Parathyroid adenoma (tissue), 2 donors: ENCODE measurements around the gene SLIRP.
"Not testable (repeated sequence)": the region's sequence is repeated elsewhere in the genome, so short reads cannot be mapped to it uniquely, and the experiment has no call there.

ENCODE experiments used
- H2AFZ ChIP-seq: fragments of 300-600 bp; sonication (generic); one replicate; pipeline ENCODE4 v1.7.0; 2017; ENCODE audit warnings: antibody characterized with exemption, mild to moderate bottlenecking
- H3K27ac ChIP-seq: fragments of 300-600 bp; sonication (generic); one replicate; pipeline ENCODE4 v1.7.0; 2017
- H3K27me3 ChIP-seq: fragments of 300-600 bp; sonication (generic); one replicate; pipeline ENCODE4 v1.7.0; 2017; ENCODE audit warnings: low read length; ENCODE audit not compliant: control insufficient read depth, insufficient read depth
- H3K36me3 ChIP-seq: fragments of 300-600 bp; sonication (generic); one replicate; pipeline ENCODE4 v1.7.0; 2017; ENCODE audit warnings: low read length; ENCODE audit not compliant: control insufficient read depth, insufficient read depth
- H3K4me1 ChIP-seq: fragments of 300-600 bp; sonication (generic); one replicate; pipeline ENCODE4 v1.7.0; 2017; ENCODE audit warnings: control low read depth
- H3K4me2 ChIP-seq: fragments of 300-600 bp; sonication (generic); one replicate; pipeline ENCODE4 v1.7.0; 2017; ENCODE audit warnings: low read length
- H3K4me3 ChIP-seq: fragments of 300-600 bp; sonication (generic); one replicate; pipeline ENCODE4 v1.7.0; 2017; ENCODE audit warnings: low read depth, low read length
- H3K79me2 ChIP-seq: fragments of 300-600 bp; sonication (generic); one replicate; pipeline ENCODE4 v1.7.0; 2017; ENCODE audit warnings: control low read depth
- H3K9ac ChIP-seq: fragments of 300-600 bp; sonication (generic); one replicate; pipeline ENCODE4 v1.7.0; 2017; ENCODE audit warnings: mild to moderate bottlenecking
- H3K9me3 ChIP-seq: fragments of 300-600 bp; sonication (generic); one replicate; pipeline ENCODE4 v1.7.0; 2017; ENCODE audit warnings: low read length; ENCODE audit not compliant: control insufficient read depth
- TF ChIP-seq, protein P1 (sequence below): fragments of 300-600 bp; sonication (generic); IDR thresholded peaks from one replicate; pipeline ENCODE4 v1.7.0; 2017; ENCODE audit warnings: antibody characterized with exemption, mild to moderate bottlenecking
- donor health status: primary hyperparathyroidism.

SLIRP gene

DNA sequence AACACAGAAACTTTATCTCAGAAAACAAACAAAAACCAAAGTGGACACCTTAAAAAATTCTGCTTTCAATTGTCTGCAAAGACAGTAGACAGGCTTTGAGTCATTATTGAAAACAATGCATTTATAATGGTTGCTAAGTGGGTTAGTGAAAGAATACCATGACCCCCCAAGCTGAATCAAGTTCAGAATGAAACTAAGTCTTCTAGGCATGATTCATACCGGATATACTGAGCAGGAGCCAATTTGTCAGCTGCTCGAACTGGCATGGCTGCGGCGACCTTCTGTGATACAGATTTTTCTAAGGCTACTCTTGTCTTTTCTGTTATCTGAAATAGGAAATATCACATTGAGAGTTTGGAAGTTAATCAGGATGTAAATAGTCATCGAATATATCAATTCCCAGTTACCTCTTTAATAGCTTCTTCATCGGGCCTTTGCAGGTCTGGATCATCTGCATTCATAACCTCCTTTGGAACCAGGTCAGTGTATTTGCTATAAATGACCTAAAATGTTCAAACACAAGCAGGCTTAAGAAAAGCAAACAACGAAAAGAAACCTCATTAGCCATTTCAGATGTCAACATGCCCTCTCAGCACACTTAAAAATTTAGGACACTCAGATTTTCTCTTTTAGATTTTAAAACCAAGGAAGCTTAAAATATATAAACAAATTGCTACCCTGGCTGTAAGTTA, 30.8 kb downstream of the SLIRP start:
- Histone ChIP-seq H3K4me1 (no peaks in the 10 kb centered on the region), H3K79me2 (peaks cover 18% of the 10 kb centered on the region), H2AFZ (no peak overlapping the region), H3K9ac (no peak overlapping the region), H3K27ac (no peak overlapping the region), H3K4me2 (no peak overlapping the region), H3K9me3 (no peaks in the 10 kb centered on the region), H3K27me3 (no peaks in the 10 kb centered on the region), H3K4me3 (no peak overlapping the region), H3K36me3 (peaks cover 3% of the 10 kb centered on the region)
- TF ChIP-seq, protein P1, sequence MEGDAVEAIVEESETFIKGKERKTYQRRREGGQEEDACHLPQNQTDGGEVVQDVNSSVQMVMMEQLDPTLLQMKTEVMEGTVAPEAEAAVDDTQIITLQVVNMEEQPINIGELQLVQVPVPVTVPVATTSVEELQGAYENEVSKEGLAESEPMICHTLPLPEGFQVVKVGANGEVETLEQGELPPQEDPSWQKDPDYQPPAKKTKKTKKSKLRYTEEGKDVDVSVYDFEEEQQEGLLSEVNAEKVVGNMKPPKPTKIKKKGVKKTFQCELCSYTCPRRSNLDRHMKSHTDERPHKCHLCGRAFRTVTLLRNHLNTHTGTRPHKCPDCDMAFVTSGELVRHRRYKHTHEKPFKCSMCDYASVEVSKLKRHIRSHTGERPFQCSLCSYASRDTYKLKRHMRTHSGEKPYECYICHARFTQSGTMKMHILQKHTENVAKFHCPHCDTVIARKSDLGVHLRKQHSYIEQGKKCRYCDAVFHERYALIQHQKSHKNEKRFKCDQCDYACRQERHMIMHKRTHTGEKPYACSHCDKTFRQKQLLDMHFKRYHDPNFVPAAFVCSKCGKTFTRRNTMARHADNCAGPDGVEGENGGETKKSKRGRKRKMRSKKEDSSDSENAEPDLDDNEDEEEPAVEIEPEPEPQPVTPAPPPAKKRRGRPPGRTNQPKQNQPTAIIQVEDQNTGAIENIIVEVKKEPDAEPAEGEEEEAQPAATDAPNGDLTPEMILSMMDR = no peak

DNA sequence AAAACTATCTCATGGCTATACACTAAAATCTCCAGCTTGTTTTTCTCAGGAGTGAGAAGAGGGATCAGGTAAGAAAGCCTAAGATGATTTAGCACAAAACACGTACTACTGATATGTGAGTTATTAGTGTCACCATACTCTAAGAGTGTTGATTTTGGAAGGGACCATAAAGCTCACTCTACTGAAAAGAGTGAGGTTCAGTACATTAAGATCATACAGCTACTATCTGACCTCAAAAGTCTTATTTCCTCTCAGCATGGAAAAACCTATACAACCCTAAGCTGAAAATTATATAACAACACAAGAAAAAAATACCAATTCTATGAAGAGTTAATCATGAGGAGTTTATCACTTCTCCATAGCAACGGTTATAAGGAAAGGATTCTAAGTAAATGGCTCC, 33.5 kb downstream of the SLIRP start:
- no peaks in the 10 kb centered on the region for H3K4me1 ChIP-seq
- peaks cover 3% of the 10 kb centered on the region for H3K36me3 ChIP-seq
- H3K27me3 ChIP-seq = no peaks in the 10 kb centered on the region
- no peak overlapping the region for H3K9ac ChIP-seq
- no peaks in the 10 kb centered on the region for H3K9me3 ChIP-seq
- no peak overlapping the region for H3K4me3 ChIP-seq
- H3K79me2 ChIP-seq = peaks cover 20% of the 10 kb centered on the region
- H2AFZ ChIP-seq = no peak overlapping the region
- TF ChIP-seq, protein P1 = no peak
- H3K27ac ChIP-seq = no peak overlapping the region
- H3K4me2 ChIP-seq = no peak overlapping the region

DNA sequence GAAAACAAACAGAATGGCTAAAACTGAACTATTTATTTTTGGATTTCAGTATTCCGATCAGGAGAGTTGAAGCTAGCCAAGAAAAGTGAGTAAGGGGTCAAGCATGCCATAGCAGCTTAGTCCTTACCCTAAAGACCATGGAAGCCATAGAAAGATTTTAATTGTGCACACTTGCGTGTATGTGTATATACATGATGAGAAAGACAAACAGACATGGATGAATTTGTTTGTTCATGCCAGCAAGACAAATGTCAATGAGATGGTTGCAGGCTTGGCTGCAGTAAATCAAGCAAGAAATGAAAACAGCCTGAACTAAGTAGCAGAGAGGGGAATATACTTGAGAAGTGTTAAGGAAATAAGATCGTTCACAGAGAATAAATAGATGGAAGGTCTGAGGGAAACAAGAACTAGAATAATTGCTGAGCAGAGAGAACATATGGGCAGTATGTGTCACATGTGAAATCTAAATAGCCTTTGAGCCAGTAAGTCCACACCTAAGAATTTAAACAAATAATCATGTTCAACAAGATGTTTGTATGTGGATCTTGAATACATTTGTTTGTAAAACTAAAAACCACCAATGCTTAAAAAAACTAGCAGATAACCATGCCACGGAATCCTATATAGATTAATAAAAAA, 38.3 kb downstream of the SLIRP start:
- Histone ChIP-seq H3K36me3 (no peaks in the 10 kb centered on the region), H2AFZ (no peak overlapping the region), H3K27me3 (no peaks in the 10 kb centered on the region), H3K4me2 (no peak overlapping the region), H3K27ac (no peak overlapping the region), H3K79me2 (peaks cover 20% of the 10 kb centered on the region), H3K9me3 (no peaks in the 10 kb centered on the region), H3K4me3 (no peak overlapping the region), H3K4me1 (no peaks in the 10 kb centered on the region), H3K9ac (no peak overlapping the region)
- TF ChIP-seq, protein P1 = no peak

DNA sequence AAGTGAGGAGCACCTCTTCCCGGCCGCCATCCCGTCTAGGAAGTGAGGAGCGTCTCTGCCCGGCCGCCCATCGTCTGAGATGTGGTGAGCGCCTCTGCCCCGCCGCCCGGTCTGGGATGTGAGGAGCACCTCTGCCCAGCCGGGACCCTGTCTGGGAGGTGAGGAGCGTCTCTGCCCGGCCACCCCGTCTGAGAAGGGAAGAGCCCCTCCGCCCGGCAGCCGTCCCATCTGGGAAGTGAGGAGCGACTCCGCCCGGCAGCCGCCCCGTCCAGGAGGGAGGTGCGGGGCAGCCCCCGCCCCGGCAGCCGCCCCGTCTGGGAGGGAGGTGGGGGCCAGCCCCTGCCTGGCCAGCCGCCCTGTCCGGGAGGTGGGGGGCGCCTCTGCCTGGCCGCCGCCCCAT, 39.5 kb downstream of the SLIRP start:
- H3K4me3 ChIP-seq, H3K9me3 ChIP-seq, H3K4me1 ChIP-seq, H3K4me2 ChIP-seq, H3K27me3 ChIP-seq, H2AFZ ChIP-seq, H3K36me3 ChIP-seq, H3K9ac ChIP-seq, H3K27ac ChIP-seq: not testable (repeated sequence)
- peaks cover 14% of the 10 kb centered on the region for H3K79me2 ChIP-seq

DNA sequence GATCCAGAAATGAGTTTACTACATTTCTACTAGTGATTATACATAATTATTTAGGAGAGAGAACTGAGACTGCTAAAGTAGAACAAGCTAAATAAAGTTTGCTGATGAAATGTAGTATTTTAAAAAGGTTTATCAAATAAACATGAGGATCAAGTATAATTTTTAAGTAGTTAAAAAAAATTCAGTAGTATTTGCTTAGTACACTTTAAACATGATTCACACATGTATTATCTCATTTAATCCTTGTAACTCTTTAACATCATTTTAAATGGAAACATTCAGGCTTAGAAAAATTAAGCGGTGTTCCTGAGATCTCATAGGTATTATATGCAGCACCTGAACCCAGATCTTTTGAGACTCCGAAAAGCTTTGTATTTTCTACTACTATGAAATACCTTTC, 44.4 kb downstream of the SLIRP start:
- H3K9me3 ChIP-seq = no peaks in the 10 kb centered on the region

More for the DNA sequence above, 44.4 kb downstream of the SLIRP start:
- H3K4me3 ChIP-seq = no peak overlapping the region
- no peak overlapping the region for H3K4me2 ChIP-seq
- H3K4me1 ChIP-seq = peaks cover 4% of the 10 kb centered on the region
- H2AFZ ChIP-seq = no peak overlapping the region
- TF ChIP-seq, protein P1 = no peak
- no peaks in the 10 kb centered on the region for H3K27me3 ChIP-seq
- H3K9ac ChIP-seq = no peak overlapping the region
- H3K79me2 ChIP-seq = peaks cover 32% of the 10 kb centered on the region
- no peaks in the 10 kb centered on the region for H3K36me3 ChIP-seq
- no peak overlapping the region for H3K27ac ChIP-seq
